ENCODE data around the gene STKLD1.

Gene STKLD1

GRCh38 chr9:133390713-133391112, 14.5 kb downstream of the STKLD1 start:
- TF ChIP-seq MAX (IDR thresholded peaks at IDR 0.05) (no peak), CREB1 (IDR thresholded peaks at IDR 0.05; ENCODE audit: low read depth) (no peak), NFIC (IDR thresholded peaks at IDR 0.05) (no peak), TAF1 (IDR thresholded peaks at IDR 0.05; ENCODE audit: low read depth) (no peak), FOXM1 (IDR thresholded peaks at IDR 0.05; ENCODE audit: borderline replicate concordance, low read depth) (no peak), TEAD4 (IDR thresholded peaks at IDR 0.05) (no peak), EP300 (IDR thresholded peaks at IDR 0.05; ENCODE audit: borderline replicate concordance) (no peak), RAD21 (IDR thresholded peaks at IDR 0.05; ENCODE audit: low read depth) (no peak), YY1 (IDR thresholded peaks at IDR 0.05; ENCODE audit: low read depth) (no peak), ZBTB7A (IDR thresholded peaks at IDR 0.05; ENCODE audit: low read depth) (no peak), CEBPB (IDR thresholded peaks at IDR 0.05) (no peak), TCF12 (IDR thresholded peaks at IDR 0.05; ENCODE audit: low read depth) (no peak), EGR1 (IDR thresholded peaks at IDR 0.05) (no peak), REST (IDR thresholded peaks at IDR 0.05; ENCODE audit: low read depth) (no peak)
- TF ChIP-seq, protein P1, sequence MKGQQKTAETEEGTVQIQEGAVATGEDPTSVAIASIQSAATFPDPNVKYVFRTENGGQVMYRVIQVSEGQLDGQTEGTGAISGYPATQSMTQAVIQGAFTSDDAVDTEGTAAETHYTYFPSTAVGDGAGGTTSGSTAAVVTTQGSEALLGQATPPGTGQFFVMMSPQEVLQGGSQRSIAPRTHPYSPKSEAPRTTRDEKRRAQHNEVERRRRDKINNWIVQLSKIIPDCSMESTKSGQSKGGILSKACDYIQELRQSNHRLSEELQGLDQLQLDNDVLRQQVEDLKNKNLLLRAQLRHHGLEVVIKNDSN (IDR thresholded peaks at IDR 0.05), result no peak

- no peak for TF ChIP-seq EGR1 (IDR thresholded peaks at IDR 0.05)
- no peak for TF ChIP-seq REST (IDR thresholded peaks at IDR 0.05; ENCODE audit: low read depth)
- TF ChIP-seq TAF1 (IDR thresholded peaks at IDR 0.05; ENCODE audit: low read depth), result no peak
These were observed 17.2 kb downstream of the STKLD1 start for GRCh38 chr9:133393399-133393798.

- TF ChIP-seq TAF1 (IDR thresholded peaks at IDR 0.05; ENCODE audit: low read depth), result no peak
- no peak for TF ChIP-seq TCF12 (IDR thresholded peaks at IDR 0.05; ENCODE audit: low read depth)
- no peak for TF ChIP-seq TEAD4 (IDR thresholded peaks at IDR 0.05)
- TF ChIP-seq RAD21 (IDR thresholded peaks at IDR 0.05; ENCODE audit: low read depth), result no peak
- no peak for TF ChIP-seq REST (IDR thresholded peaks at IDR 0.05; ENCODE audit: low read depth)
- TF ChIP-seq, protein P1 (IDR thresholded peaks at IDR 0.05), result no peak
- no peak for TF ChIP-seq CREB1 (IDR thresholded peaks at IDR 0.05; ENCODE audit: low read depth)
- no peak for TF ChIP-seq YY1 (IDR thresholded peaks at IDR 0.05; ENCODE audit: low read depth)
- TF ChIP-seq CEBPB (IDR thresholded peaks at IDR 0.05), result no peak
- TF ChIP-seq FOXM1 (IDR thresholded peaks at IDR 0.05; ENCODE audit: borderline replicate concordance, low read depth), result no peak
- TF ChIP-seq NFIC (IDR thresholded peaks at IDR 0.05), result no peak
- TF ChIP-seq EP300 (IDR thresholded peaks at IDR 0.05; ENCODE audit: borderline replicate concordance), result no peak
- TF ChIP-seq EGR1 (IDR thresholded peaks at IDR 0.05), result no peak
- TF ChIP-seq MAX (IDR thresholded peaks at IDR 0.05), result no peak
- TF ChIP-seq ZBTB7A (IDR thresholded peaks at IDR 0.05; ENCODE audit: low read depth), result no peak
These were observed 18.6 kb downstream of the STKLD1 start for GRCh38 chr9:133394687-133395271.

DNA sequence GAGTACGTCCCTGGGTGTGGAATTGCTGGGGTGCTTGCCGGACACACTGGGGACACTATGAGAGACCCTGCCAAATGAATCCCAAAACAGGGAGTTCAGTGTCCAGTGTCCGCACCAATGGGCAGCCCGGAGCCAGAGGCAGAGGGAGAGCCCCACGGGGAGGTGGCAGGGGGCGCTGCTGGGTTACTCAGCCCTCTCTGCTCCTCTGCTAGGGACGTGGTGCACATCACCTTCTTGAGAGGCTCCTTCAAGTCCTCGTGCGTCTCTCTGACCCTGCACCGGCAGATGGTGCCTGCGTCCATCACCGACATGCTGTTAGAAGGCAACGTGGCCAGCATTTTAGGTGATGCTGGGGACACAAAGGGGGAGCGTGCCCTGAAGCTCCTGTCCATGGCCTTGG, 20.8 kb downstream of the STKLD1 start:
- peak; percentile 46; the same call in 1 of the 2 replicates for TF ChIP-seq RAD21 (IDR thresholded peaks at IDR 0.05; ENCODE audit: low read depth)
- TF ChIP-seq, protein P1 (IDR thresholded peaks at IDR 0.05), result no peak

Measured in Ishikawa (cell line).